IPS-18c (cell line): ENCODE measurements around the gene BCAN.

Experiments
- H3K4me3 ChIP-seq: 2 replicates; pipeline ENCODE4 v1.7.0; 2013; ENCODE audit warnings: low read depth, mild to moderate bottlenecking, low read length, moderate library complexity; ENCODE audit not compliant: insufficient read depth
- H3K9me3 ChIP-seq: one replicate; pipeline ENCODE4 v1.6.1; 2013; ENCODE audit warnings: mild to moderate bottlenecking, low read length, moderate library complexity; ENCODE audit not compliant: control insufficient read depth, insufficient read depth

The BCAN gene

DNA sequence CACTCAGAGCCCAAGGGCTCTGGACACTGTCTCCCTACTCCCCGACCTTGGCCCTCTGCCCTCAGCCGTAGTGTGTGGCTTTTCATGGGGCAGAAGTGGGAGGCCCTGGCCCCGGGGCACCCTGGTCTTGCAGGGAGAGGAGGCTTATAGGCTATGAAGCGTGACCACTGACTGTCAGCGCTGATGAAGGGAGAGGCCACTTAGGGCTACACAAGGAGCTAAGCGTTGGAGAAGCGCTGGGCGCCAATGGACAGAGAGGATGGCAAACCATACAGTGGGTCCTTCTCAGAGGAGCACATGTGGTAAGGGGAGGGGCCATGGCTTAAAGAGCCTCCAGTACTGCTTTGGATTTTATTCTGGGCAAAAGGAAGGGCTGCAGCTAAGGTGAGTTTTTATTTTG lies 55.6 kb downstream of the BCAN start:
- H3K4me3 ChIP-seq, result no peak overlapping the region
- H3K9me3 ChIP-seq, result no peaks in the 10 kb centered on the region

GRCh38 chr1:156698995-156699394 lies 57.1 kb downstream of the BCAN start:
- H3K4me3 ChIP-seq, result no peak overlapping the region
- H3K9me3 ChIP-seq, result no peaks in the 10 kb centered on the region

- Histone ChIP-seq H3K4me3 (no peak overlapping the region), H3K9me3 (no peaks in the 10 kb centered on the region)
Observed at GRCh38 chr1:156700736-156701531, 59.0 kb downstream of the BCAN start.

GRCh38 chr1:156703336-156703735 lies 61.4 kb downstream of the BCAN start:
- no peaks in the 10 kb centered on the region for H3K9me3 ChIP-seq
- H3K4me3 ChIP-seq, result peak overlapping the region; percentile 81; the same call in 1 of the 2 replicates

DNA sequence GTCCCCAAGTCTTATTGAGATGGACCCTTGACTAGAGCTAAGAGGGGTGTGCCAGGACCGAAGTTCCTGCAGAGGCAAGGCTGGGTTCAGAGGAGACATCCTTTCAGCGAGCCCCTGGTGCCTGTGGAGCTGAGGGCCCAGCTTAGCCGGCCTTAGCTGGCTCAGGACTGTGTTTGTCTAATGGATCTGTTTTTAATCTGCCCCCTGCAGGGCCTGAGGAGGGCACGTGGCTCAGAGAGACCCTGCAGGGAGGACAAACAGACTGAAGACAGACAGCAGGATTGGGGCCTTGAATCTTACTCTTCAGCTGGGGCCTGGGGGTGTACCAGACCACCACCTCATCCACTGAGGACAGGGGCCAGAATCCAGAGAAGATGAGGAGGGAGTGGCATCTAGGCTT lies 61.8 kb downstream of the BCAN start:
- H3K4me3 ChIP-seq, result peak overlapping the region; percentile 81; the same call in 1 of the 2 replicates

DNA sequence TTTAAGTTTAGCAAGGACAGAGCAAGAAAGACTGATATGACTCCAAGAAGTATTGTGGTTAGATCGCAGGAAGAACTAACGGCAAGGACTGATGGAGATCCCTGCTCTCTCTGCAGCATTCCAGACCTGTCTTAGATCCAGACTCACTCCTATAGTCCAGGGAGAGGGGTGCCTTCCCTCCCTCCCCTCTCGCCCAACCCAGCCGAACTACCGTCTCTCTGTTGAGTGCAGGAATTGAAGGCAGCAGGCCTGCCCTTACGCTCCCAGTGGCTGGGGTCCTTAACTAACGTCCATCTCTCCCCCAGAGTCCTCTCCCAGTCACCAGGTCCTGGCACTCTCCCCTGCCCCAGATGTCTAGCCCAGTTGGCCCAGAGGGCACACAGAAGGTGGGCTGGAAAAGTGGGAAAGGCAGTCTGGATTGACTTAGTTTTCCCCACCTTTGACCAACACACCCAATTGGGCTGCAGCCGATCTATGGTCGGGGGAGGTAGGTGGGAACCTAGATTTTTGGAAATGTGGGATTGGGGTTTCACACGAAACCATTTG lies 62.3 kb downstream of the BCAN start:
- no peaks in the 10 kb centered on the region for H3K9me3 ChIP-seq
- H3K4me3 ChIP-seq, result peak overlapping the region; percentile 81

More for the DNA sequence above, 61.8 kb downstream of the BCAN start:
- H3K9me3 ChIP-seq, result no peaks in the 10 kb centered on the region

GRCh38 chr1:156704930-156705320 lies 63.0 kb downstream of the BCAN start:
- H3K9me3 ChIP-seq, result no peaks in the 10 kb centered on the region
- peak overlapping the region; percentile 81 for H3K4me3 ChIP-seq

DNA sequence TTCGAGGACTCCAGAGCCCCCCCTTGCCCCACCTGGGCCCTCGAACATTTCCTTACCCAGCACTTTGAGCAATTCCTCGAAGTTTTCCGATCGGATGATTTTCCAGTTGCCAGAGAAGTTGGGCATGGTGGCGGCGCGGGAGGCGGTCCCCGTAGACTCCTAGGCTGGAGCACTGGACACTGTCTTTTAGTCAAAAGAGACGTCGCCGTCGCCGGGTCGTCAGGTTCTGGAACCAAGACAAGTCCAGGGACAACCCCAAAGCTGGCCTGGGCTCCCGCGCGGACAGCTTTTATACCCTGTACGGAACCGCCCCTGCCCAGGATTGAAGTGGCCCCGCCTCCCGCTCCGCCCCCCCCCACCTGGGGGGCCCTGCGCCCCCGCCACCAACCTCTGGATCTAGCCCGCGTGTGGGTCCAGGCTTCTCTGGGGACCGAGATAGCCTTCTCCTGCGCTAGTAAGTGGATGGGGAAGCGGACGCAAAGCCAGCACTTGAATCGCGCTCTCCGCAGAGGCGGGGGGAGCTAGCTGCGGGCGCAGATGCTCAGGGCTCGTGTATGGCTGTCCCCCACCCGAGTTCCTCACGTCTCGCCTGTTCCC lies 63.5 kb downstream of the BCAN start, which contains the start of gene CRABP2:
CRABP2 (minus strand) TSS at position 263 of the 597 bp plus-strand sequence; CDS start at position 126, 137 bp downstream.
- H3K4me3 ChIP-seq, result peak within 1 kb of the TSS; percentile 81
- H3K9me3 ChIP-seq, result no peaks in the 10 kb centered on the region

GRCh38 chr1:156705918-156706656 lies 64.2 kb downstream of the BCAN start:
- no peaks in the 10 kb centered on the region for H3K9me3 ChIP-seq
- peak overlapping the region; percentile 81 for H3K4me3 ChIP-seq

DNA sequence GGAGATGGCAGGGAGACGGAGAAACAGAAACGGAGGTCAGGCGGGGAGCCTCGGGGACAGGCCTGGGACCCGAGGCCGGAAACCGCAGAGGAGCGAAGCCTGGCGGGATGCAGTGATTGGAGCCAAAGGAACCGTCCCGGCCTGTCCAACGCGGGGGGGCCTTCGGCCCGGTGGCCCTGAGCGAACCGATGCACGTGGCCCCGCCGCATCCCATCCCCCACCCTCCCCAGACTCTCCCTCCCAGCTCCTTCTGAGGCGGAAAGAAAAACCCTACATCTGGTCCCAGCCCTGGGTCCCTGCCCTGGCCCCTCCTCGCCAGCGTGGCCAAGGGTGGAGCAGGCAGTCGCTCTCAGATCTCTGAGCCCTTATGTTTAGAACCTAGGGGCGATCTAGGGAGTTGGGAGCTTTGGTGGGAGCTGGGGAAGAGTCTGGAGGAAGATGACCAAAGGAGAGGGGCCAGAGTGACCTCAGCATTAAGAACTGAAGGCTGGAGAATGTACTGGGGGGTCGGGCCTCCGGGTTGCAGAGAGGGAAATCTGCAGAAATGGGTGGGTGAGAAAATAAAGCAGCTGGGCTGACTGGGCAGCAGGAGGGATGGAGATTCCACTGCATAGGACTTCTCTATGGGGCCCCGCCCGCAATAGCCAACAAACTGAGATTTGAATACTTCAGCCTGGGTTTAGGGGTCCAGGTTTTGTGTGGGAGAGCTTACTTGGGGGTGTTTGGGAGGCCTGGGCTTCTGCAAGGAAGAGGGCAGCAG lies 64.9 kb downstream of the BCAN start:
- Histone ChIP-seq H3K4me3 (peak overlapping the region; percentile 81), H3K9me3 (no peaks in the 10 kb centered on the region)

DNA sequence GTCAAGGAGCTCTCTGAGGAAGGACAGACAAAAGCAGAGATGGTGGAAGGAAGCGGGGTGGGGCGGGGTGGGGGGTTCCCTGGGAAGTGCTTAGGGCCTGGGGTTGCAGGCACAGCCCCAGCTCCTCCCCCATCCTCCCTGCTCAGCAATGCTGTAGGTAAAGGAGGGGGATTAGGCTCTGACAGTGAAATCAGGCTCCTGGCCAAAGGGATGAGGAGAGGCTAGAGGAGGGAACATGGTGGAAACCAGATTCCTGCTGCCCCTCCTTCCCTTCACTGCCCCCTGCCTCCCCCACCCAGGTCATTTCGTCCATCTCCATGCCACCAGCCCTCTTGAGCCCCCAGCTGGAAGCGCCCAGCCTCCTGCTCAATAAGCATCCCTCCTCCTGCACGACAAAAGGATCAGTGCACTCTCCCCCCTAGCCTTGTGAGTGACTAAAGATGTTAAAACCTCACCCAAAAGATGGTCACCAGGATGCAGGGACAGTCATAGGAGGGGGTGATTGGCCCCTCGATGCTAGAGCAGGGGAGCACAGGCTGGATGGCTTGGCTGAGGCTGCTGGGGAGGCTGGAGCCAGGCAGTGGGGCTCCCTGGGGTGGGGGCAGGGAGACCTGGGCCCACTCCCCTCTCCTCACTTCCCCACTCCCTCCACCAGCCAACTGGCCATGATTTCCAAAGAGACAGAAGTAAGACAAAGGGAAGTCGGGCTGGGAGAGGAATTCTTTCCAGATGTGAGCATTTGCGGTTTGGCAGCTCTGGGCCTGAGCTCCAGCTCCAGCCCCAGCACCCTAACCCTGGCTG lies 65.7 kb downstream of the BCAN start:
- H3K4me3 ChIP-seq, result peak overlapping the region; percentile 81

DNA sequence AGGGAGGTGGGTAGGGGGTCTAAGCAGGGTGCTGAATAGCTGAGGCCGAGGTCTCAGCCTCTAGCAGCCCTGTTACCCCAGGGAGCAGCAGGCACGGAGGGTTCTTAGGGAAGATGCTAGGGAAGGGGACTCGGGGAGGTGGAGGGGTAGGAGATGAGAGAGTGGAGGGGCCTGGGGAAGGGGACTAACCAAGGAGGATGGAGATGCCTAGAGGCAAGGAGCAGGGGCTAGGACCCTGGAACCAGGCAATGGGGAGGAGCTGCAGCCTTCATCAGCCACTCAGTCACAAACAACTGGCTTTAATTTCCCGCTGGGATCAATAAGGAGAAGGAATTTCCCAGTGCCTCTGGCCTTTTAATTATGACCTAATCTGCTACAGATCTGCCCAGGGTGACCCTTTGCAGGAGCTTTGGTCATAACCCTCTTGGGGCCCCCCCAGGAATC lies 66.3 kb downstream of the BCAN start:
- H3K4me3 ChIP-seq, result peak overlapping the region; percentile 22
- no peaks in the 10 kb centered on the region for H3K9me3 ChIP-seq

More for the DNA sequence above, 65.7 kb downstream of the BCAN start:
- no peaks in the 10 kb centered on the region for H3K9me3 ChIP-seq

GRCh38 chr1:156709031-156709430 lies 67.1 kb downstream of the BCAN start:
- H3K9me3 ChIP-seq, result no peaks in the 10 kb centered on the region
- peak overlapping the region; percentile 22 for H3K4me3 ChIP-seq
